Occipital lobe (tissue), 3 donors: ENCODE results near the gene WDR76. TPM values are rescaled to one million over a fixed set of nuclear protein-coding genes. Genes with fewer than 3 reads are reported as not detected.

ENCODE experiments used
- DNase-seq: peaks from one replicate; lab custom pipeline; 2025; lab: John Stamatoyannopoulos, UW
- small RNA-seq: library from RNA; depleted of rRNA; stranded (forward); fragments of <200 nt; gene quantifications from one replicate; pipeline ENCODE3, GENCODE V24; 2014
- total RNA-seq: library from RNA; depleted of rRNA; stranded (reverse); fragments of >200 nt; gene quantifications from one replicate; pipeline ENCODE4 v1.2.3, GENCODE V29; 2014

The WDR76 gene
- total RNA-seq, 1 donor from 2014 or later, result 20.3 TPM

DNA sequence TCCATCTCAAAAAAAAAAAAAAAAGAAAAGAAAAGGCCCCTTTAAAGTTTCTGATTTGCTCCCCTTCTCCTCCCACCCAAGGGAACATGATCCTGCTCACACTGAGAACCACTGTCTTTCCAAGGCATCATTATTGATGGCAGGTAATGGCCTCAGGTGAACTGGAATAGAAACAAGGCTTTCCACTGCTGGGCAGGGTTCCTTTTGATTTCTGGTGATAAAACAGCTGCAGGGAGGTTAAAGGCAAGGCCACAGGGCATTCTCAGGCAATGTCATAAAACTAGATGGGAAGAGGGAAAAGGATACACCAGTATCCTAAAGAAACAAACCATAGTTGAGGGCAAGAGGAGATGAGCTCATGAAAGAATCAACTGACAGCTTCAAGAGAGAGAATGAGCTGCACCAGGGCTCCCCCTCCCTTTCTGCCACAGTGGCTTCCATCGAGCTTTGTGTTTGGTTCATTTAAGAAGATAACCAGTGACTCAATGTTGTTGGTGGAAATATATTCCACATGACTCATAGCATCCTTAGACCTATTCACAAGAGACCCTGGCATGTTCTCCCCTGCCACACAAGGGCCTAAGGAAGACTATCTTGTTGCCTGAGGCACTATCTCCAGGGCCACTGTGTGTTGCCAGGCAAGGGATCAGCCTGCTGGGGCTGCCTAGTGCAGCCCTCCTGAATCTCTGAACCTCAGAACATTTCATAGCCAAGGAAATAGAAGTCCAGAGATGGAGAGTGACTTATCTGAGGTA lies 86.4 kb downstream of the WDR76 start:
- no peak for DNase-seq

DNA sequence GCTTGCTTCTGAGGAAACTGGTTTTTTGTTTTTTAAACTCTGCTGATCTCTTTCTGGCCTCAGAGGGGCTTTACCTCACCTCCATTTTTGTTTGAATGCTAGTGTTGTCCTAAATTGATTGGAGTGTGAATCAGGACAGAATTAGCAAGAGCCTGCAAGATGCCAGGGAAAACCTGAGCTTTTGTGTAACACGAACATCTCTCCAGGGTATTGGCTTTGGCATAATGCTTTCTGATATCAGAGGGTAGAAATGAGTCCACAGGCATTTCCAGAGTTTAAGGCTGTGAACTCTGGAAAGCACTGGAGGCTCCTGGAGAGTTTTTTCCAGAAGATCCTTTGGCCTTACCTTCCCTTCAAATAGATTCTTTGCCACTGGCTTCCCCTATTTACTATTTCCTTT lies 87.1 kb downstream of the WDR76 start:
- DNase-seq, result no peak

DNA sequence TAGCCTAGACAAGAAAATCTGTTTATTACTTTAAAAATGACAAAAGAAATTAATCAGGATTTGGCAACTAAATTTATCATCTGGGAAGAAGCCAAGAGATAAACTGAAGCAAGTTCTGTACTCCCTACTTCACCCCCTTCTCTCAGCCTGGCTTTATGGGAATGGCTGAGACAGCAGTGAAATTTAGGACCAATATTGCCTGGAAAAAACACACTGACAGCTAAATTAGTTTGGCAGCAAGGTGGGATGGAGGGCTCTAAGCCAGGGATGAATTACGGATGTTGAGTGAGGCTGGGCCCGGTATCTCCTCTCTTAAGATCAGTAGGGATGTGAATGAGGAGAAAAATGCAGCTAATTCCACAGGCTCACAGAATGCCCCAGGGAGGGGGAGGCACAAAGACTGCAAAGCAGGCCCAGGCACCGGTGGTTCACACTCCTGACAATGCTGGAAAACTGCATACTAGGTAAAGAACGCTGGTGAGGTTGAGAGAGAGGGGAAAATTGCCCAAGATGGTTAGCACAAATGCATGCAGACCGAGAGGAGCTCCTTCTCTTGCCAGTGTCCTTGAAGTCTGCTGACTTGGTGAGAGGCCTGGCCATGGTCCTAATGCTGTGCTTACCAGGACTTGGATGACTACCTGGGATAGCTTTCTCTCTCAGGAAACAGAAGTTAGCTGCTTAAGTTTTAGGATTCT lies 89.0 kb downstream of the WDR76 start:
- DNase-seq, result no peak

DNA sequence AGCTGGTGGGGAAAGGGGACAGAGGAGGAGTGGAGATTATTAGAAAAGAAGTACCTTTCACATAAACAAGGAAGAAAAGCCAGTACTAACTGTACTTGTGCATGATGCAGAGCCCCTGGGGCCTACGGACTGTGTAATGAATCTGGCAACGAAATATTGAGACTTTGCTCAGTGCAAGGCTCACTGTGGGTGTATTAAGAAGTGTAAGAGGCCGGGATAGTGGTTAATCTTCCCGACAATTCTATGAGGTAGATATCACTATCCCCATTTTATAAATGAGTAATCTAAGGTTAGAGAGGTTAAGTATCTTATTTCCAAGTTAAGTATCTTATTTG lies 89.5 kb downstream of the WDR76 start:
- DNase-seq, result no peak

Small RNA genes within 50 kb of the gene (small RNA-seq; reads per million reads assigned to genes)
- gene MIR1282, result not detected
- not detected for gene RF00019

Other genes starting within 250 kb of the WDR76 start
- 21.8 TPM for gene PPIP5K1, start 236.8 kb upstream of the WDR76 start, total RNA-seq
- gene CKMT1B, start 233.0 kb upstream of the WDR76 start, total RNA-seq, result 6.7 TPM
- gene STRC, start 208.2 kb upstream of the WDR76 start, total RNA-seq, result 0.47 TPM
- 4.2 TPM for gene CATSPER2, start 178.2 kb upstream of the WDR76 start, total RNA-seq
- gene CKMT1A, start 133.1 kb upstream of the WDR76 start, total RNA-seq, result 5.6 TPM
- gene PDIA3, start 80.6 kb upstream of the WDR76 start, total RNA-seq, result 34.3 TPM
- 3.0 TPM for gene ELL3, start 50.0 kb upstream of the WDR76 start, total RNA-seq
- gene SERF2, start 34.7 kb upstream of the WDR76 start, total RNA-seq, result 37.1 TPM
- gene SERINC4, start 26.8 kb upstream of the WDR76 start, total RNA-seq, result not detected
- 7.0 TPM for gene HYPK, start 26.4 kb upstream of the WDR76 start, total RNA-seq
- gene MFAP1, start 2.3 kb upstream of the WDR76 start, total RNA-seq, result 24.0 TPM